NB4 (cell line): Measurements from ENCODE around the gene RNF157.

ENCODE experiments used
- DNase-seq: peaks from one replicate; pipeline ENCODE4 v3.0.0; 2010; ENCODE audit warnings: low read depth
- H3K4me3 ChIP-seq: one replicate; pipeline ENCODE4 v1.5.1; 2011; ENCODE audit warnings: mild to moderate bottlenecking, low read depth, low read length, moderate library complexity
- CTCF ChIP-seq: IDR thresholded peaks from one replicate; pipeline ENCODE4 v1.5.1; 2012; ENCODE audit warnings: low read depth, low read length
- MAX ChIP-seq: IDR thresholded peaks from 2 replicates; pipeline ENCODE4 v1.6.1; 2011; ENCODE audit warnings: low read depth, low read length
- MYC ChIP-seq: IDR thresholded peaks from 2 replicates; pipeline ENCODE4 v1.6.1; 2011; ENCODE audit warnings: low read depth, low read length
- POLR2A ChIP-seq: IDR thresholded peaks from 2 replicates; pipeline ENCODE4 v1.6.1; 2011; ENCODE audit warnings: mild to moderate bottlenecking; ENCODE audit not compliant: insufficient read length; ENCODE audit errors: extremely low read depth

The RNF157 gene

GRCh38 chr17:76137351-76138233 is 102.7 kb downstream of the RNF157 start:
- DNase-seq, result no peak
- no peak overlapping the region for H3K4me3 ChIP-seq

GRCh38 chr17:76137001-76137350 is 103.3 kb downstream of the RNF157 start:
- DNase-seq, result no peak
- H3K4me3 ChIP-seq, result no peak overlapping the region
- TF ChIP-seq CTCF (no peak), MYC (no peak), MAX (no peak), POLR2A (no peak)

More at GRCh38 chr17:76137351-76138233, 102.7 kb downstream of the RNF157 start:
- TF ChIP-seq MYC (no peak), MAX (no peak), CTCF (no peak), POLR2A (no peak)

GRCh38 chr17:76136276-76137000 is 103.9 kb downstream of the RNF157 start:
- TF ChIP-seq POLR2A, result no peak
- no peak for TF ChIP-seq CTCF
- no peak for TF ChIP-seq MYC
- no peak for TF ChIP-seq MAX
- no peak for DNase-seq
- H3K4me3 ChIP-seq, result no peak overlapping the region

- DNase-seq, result no peak
- H3K4me3 ChIP-seq, result no peak overlapping the region
- TF ChIP-seq MAX (no peak), CTCF (no peak)
Observed at GRCh38 chr17:76135810-76136188, 104.5 kb downstream of the RNF157 start.

- TF ChIP-seq POLR2A (no peak), CTCF (no peak), MAX (no peak), MYC (no peak)
- no peak overlapping the region for H3K4me3 ChIP-seq
- no peak for DNase-seq
Observed at GRCh38 chr17:76134911-76135809, 105.1 kb downstream of the RNF157 start.
